ENCODE results near the gene AFF3. TPM values are rescaled to one million over a fixed set of nuclear protein-coding genes. Genes with fewer than 3 reads are reported as not detected.
"Not testable (repeated sequence)": the region's sequence is repeated elsewhere in the genome, so short reads cannot be mapped to it uniquely, and the experiment has no call there.

Gene AFF3
- total RNA-seq, 1 donor from 2014 or later, result 7.3 TPM

DNA sequence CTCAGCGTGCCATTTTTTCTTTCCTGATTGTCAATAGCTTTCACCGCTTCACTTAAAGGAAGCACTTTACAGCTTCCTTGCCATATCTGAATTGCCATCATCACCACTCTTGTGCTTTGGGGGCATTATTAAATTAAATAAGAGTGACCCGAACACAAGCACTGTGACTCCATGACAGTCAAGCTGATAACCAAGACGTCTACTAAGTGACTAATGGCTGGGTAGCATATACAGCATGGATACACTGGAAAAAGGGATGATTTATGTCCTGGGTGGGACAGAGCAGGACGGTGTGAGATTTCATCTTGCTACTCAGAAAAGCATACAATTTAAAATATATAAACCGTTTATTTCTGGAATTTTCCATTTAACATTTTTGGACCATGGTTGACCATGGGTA, 24.3 kb upstream of the AFF3 start:
- Mint-ChIP-seq H3K27ac (no peak overlapping the region), H3K36me3 (ENCODE audit: insufficient read depth) (peaks cover 2% of the 10 kb centered on the region), H3K9me3 (ENCODE audit: low read depth) (peaks cover 7% of the 10 kb centered on the region), H3K4me3 (ENCODE audit: low read depth) (no peak overlapping the region), H3K27me3 (no peaks in the 10 kb centered on the region), H3K4me1 (ENCODE audit: low read depth) (no peaks in the 10 kb centered on the region)
- DNase-seq (ENCODE audit: low spot score, unreplicated experiment), result no peak
- TF ChIP-seq CTCF (IDR thresholded peaks at IDR 0.05; ENCODE audit: unreplicated experiment), result no peak

- TF ChIP-seq CTCF (IDR thresholded peaks at IDR 0.05; ENCODE audit: unreplicated experiment), result no peak
- no peak for DNase-seq (ENCODE audit: low spot score, unreplicated experiment)
- peaks cover 2% of the 10 kb centered on the region for H3K36me3 Mint-ChIP-seq (ENCODE audit: insufficient read depth)
- H3K9me3 Mint-ChIP-seq (ENCODE audit: low read depth), result peaks cover 10% of the 10 kb centered on the region
- H3K27ac Mint-ChIP-seq, result no peak overlapping the region
- no peak overlapping the region for H3K4me3 Mint-ChIP-seq (ENCODE audit: low read depth)
- H3K4me1 Mint-ChIP-seq (ENCODE audit: low read depth), result no peaks in the 10 kb centered on the region
- no peaks in the 10 kb centered on the region for H3K27me3 Mint-ChIP-seq
These were observed 21.2 kb upstream of the AFF3 start for GRCh38 chr2:100163605-100164004.

GRCh38 chr2:100161945-100162620, 19.7 kb upstream of the AFF3 start:
- H3K4me3 Mint-ChIP-seq (ENCODE audit: low read depth), result no peak overlapping the region
- peaks cover 2% of the 10 kb centered on the region for H3K36me3 Mint-ChIP-seq (ENCODE audit: insufficient read depth)
- H3K4me1 Mint-ChIP-seq (ENCODE audit: low read depth), result no peaks in the 10 kb centered on the region
- TF ChIP-seq CTCF (IDR thresholded peaks at IDR 0.05; ENCODE audit: unreplicated experiment), result no peak
- no peak overlapping the region for H3K27ac Mint-ChIP-seq
- DNase-seq (ENCODE audit: low spot score, unreplicated experiment), result no peak
- no peaks in the 10 kb centered on the region for H3K27me3 Mint-ChIP-seq
- H3K9me3 Mint-ChIP-seq (ENCODE audit: low read depth), result peaks cover 10% of the 10 kb centered on the region

- H3K4me1 Mint-ChIP-seq (ENCODE audit: low read depth), result no peaks in the 10 kb centered on the region
- no peak overlapping the region for H3K4me3 Mint-ChIP-seq (ENCODE audit: low read depth)
- peaks cover 2% of the 10 kb centered on the region for H3K36me3 Mint-ChIP-seq (ENCODE audit: insufficient read depth)
- DNase-seq (ENCODE audit: low spot score, unreplicated experiment), result no peak
- peaks cover 13% of the 10 kb centered on the region for H3K9me3 Mint-ChIP-seq (ENCODE audit: low read depth)
- H3K27ac Mint-ChIP-seq, result no peak overlapping the region
- peaks cover 3% of the 10 kb centered on the region for H3K27me3 Mint-ChIP-seq
- no peak for TF ChIP-seq CTCF (IDR thresholded peaks at IDR 0.05; ENCODE audit: unreplicated experiment)
These were observed 18.0 kb upstream of the AFF3 start for GRCh38 chr2:100160396-100160795.

- not testable (repeated sequence) for DNase-seq (ENCODE audit: low spot score, unreplicated experiment); H3K4me1 Mint-ChIP-seq (ENCODE audit: low read depth); H3K36me3 Mint-ChIP-seq (ENCODE audit: insufficient read depth); H3K4me3 Mint-ChIP-seq (ENCODE audit: low read depth); H3K27ac Mint-ChIP-seq
- peaks cover 11% of the 10 kb centered on the region for H3K27me3 Mint-ChIP-seq
- peaks cover 19% of the 10 kb centered on the region for H3K9me3 Mint-ChIP-seq (ENCODE audit: low read depth)
These were observed 9.4 kb upstream of the AFF3 start for GRCh38 chr2:100151832-100152231.

DNA sequence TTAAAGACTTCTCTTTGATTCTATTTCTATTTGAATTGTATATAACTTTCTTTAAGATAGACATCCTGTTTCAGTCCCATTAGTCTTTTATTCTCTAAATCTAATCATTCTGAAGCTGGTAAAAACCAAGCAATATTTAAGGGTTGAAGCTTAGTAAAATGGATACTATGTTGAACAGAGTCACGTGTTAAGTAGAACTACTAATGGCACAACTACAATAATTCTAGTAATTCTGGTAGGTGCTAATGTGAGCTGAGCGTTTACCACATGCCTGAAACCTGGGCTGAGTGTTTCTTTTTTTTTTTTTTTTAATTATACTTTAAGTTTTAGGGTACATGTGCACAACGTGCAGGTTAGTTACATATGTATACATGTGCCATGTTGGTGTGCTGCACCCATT, 8.9 kb upstream of the AFF3 start:
- no peak overlapping the region for H3K4me3 Mint-ChIP-seq (ENCODE audit: low read depth)
- peaks cover 17% of the 10 kb centered on the region for H3K9me3 Mint-ChIP-seq (ENCODE audit: low read depth)
- no peak for TF ChIP-seq CTCF (IDR thresholded peaks at IDR 0.05; ENCODE audit: unreplicated experiment)
- peaks cover 13% of the 10 kb centered on the region for H3K27me3 Mint-ChIP-seq
- no peaks in the 10 kb centered on the region for H3K4me1 Mint-ChIP-seq (ENCODE audit: low read depth)
- H3K27ac Mint-ChIP-seq, result no peak overlapping the region
- no peaks in the 10 kb centered on the region for H3K36me3 Mint-ChIP-seq (ENCODE audit: insufficient read depth)
- no peak for DNase-seq (ENCODE audit: low spot score, unreplicated experiment)

Measured in progenitor cell of endocrine pancreas (in vitro differentiated cells).